ENCODE data around the gene FILIP1L. TPM values are rescaled to one million over a fixed set of nuclear protein-coding genes. Genes with fewer than 3 reads are reported as not detected.
A peak's percentile ranks its signal among the peaks of the same experiment; 100 is the strongest.

The FILIP1L gene
- total and polyA plus RNA-seq, 2 experiments from 2014 or later = 0.45 to 0.82 TPM

GRCh38 chr3:99900248-99900647, 214.1 kb downstream of the FILIP1L start:
- TF ChIP-seq, protein P1, sequence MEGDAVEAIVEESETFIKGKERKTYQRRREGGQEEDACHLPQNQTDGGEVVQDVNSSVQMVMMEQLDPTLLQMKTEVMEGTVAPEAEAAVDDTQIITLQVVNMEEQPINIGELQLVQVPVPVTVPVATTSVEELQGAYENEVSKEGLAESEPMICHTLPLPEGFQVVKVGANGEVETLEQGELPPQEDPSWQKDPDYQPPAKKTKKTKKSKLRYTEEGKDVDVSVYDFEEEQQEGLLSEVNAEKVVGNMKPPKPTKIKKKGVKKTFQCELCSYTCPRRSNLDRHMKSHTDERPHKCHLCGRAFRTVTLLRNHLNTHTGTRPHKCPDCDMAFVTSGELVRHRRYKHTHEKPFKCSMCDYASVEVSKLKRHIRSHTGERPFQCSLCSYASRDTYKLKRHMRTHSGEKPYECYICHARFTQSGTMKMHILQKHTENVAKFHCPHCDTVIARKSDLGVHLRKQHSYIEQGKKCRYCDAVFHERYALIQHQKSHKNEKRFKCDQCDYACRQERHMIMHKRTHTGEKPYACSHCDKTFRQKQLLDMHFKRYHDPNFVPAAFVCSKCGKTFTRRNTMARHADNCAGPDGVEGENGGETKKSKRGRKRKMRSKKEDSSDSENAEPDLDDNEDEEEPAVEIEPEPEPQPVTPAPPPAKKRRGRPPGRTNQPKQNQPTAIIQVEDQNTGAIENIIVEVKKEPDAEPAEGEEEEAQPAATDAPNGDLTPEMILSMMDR (IDR thresholded peaks at IDR 0.05; ENCODE audit: low read depth, low read length) = no peak
- H3K9me3 ChIP-seq (ENCODE audit: low read depth) = no peaks in the 10 kb centered on the region

DNA sequence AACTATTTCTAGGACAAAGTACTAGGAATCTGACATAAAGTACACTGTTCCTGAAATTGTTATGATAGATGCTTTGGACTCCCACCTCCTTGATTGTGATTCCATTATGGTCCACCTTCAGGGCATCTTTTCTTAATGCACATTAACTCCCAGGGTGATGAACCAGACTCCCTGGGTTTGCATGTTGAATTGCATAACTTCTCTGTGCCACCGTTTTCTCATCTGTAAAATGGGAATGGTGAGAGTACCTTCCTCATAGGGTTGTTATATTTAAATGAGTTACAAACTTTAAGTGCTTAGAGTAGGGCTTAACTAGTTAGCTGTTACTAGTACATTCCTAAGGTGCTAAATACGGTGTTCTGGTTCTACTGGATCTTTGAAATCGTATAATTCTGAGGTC, 214.7 kb downstream of the FILIP1L start:
- Histone ChIP-seq H3K36me3 (no peaks in the 10 kb centered on the region), H3K27me3 (no peaks in the 10 kb centered on the region), H3K4me1 (ENCODE audit: low read depth) (no peaks in the 10 kb centered on the region), H3K4me3 (no peak overlapping the region), H3K27ac (no peak overlapping the region), H3K9me3 (ENCODE audit: low read depth) (no peaks in the 10 kb centered on the region)
- DNase-seq (ENCODE audit: low read depth in 1 of 2, low spot score in 1 of 2) = no peak
- TF ChIP-seq, protein P1 (IDR thresholded peaks at IDR 0.05; ENCODE audit: low read depth, low read length) = no peak

More at GRCh38 chr3:99900248-99900647, 214.1 kb downstream of the FILIP1L start:
- no peak for DNase-seq (ENCODE audit: low read depth in 1 of 2, low spot score in 1 of 2)
- Histone ChIP-seq H3K36me3 (no peaks in the 10 kb centered on the region), H3K27me3 (no peaks in the 10 kb centered on the region), H3K4me3 (no peak overlapping the region), H3K27ac (no peak overlapping the region), H3K4me1 (ENCODE audit: low read depth) (no peaks in the 10 kb centered on the region)

GRCh38 chr3:99896482-99896881, 217.8 kb downstream of the FILIP1L start:
- H3K4me3 ChIP-seq = no peak overlapping the region
- H3K27ac ChIP-seq = no peak overlapping the region
- no peak for DNase-seq (ENCODE audit: low read depth in 1 of 2, low spot score in 1 of 2)
- no peaks in the 10 kb centered on the region for H3K4me1 ChIP-seq (ENCODE audit: low read depth)
- no peaks in the 10 kb centered on the region for H3K36me3 ChIP-seq
- TF ChIP-seq, protein P1 (IDR thresholded peaks at IDR 0.05; ENCODE audit: low read depth, low read length) = no peak
- H3K9me3 ChIP-seq (ENCODE audit: low read depth) = no peaks in the 10 kb centered on the region
- H3K27me3 ChIP-seq = no peaks in the 10 kb centered on the region

DNA sequence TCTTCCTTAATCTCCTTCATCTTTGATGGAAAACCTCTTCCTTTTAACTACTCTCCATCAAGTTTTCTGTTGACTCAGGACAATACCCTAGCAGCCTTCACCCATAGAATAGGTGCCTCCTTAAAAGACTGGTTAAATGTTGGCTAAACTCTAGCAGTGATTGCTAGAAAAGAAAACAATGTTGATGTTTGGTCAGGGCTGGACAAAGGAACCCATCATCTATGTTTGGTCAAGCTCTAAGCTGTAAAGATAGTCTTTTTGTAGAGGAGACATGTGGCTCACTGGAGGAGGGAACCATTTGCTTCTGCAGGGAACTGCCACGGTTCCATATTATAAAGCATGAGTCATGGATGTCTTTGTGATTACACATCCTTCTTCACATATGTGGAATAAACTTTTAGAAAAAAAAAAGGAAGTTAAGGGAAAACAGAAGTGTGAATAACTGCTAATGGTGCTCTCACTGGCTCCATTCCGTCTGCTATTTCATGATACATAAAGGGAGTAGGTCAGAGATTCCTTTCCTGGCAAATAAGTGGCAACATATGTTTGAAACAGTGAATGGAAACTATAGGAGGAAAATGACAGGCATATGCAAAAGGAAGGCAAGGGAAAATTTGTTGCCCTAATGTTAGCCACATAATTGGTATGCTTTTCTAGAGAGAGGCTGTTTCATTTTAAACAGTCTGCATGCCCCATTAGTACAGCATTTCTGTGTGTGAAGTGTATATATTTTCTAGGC, 218.4 kb downstream of the FILIP1L start:
- no peak overlapping the region for H3K27ac ChIP-seq
- peak in 1 of 2 donors; percentile 76 for DNase-seq (ENCODE audit: low read depth in 1 of 2, low spot score in 1 of 2)
- TF ChIP-seq, protein P1 (IDR thresholded peaks at IDR 0.05; ENCODE audit: low read depth, low read length) = no peak

DNA sequence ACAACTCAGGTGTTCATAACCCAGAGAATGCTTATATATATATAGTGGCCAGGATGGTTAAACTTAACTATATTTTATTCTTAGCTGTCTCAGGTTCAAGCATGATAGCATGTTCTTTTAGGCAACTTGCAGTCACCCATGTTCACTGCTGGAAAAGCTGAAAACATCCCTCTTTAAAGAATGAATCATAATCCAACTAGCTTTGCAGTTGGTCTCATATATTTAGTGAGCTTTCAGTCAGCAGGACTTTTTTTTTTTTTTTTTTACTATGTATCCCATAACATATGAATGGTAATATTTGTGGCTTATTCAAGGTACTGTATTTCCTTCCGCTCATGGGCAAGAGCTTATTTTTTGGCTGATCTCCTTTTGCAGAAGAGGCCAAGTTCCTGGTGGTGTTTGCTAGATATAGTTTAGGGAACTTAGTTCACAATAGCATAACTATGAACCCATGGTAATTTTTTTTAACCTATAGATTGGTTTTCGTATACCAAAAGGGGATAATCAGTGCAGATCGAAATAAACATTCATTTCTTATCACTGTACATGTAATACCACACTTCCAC, 219.1 kb downstream of the FILIP1L start:
- no peaks in the 10 kb centered on the region for H3K4me1 ChIP-seq (ENCODE audit: low read depth)
- H3K4me3 ChIP-seq = no peak overlapping the region
- no peaks in the 10 kb centered on the region for H3K36me3 ChIP-seq
- TF ChIP-seq, protein P1 (IDR thresholded peaks at IDR 0.05; ENCODE audit: low read depth, low read length) = no peak
- H3K9me3 ChIP-seq (ENCODE audit: low read depth) = no peaks in the 10 kb centered on the region
- no peak overlapping the region for H3K27ac ChIP-seq
- H3K27me3 ChIP-seq = no peaks in the 10 kb centered on the region
- DNase-seq (ENCODE audit: low read depth in 1 of 2, low spot score in 1 of 2) = no peak

More for the DNA sequence above, 218.4 kb downstream of the FILIP1L start:
- Histone ChIP-seq H3K36me3 (no peaks in the 10 kb centered on the region), H3K4me3 (no peak overlapping the region), H3K9me3 (ENCODE audit: low read depth) (no peaks in the 10 kb centered on the region), H3K27me3 (no peaks in the 10 kb centered on the region), H3K4me1 (ENCODE audit: low read depth) (no peaks in the 10 kb centered on the region)
